ENCODE results near the gene NKTR.

- TF ChIP-seq CTCF (IDR thresholded peaks at IDR 0.05; ENCODE audit: poor library complexity, severe bottlenecking), result no peak
- TF ChIP-seq POLR2AphosphoS5 (IDR thresholded peaks at IDR 0.05), result no peak
- TF ChIP-seq TAF1 (IDR thresholded peaks at IDR 0.05; ENCODE audit: low read depth), result no peak
- no peak for TF ChIP-seq REST (IDR thresholded peaks at IDR 0.05; ENCODE audit: borderline replicate concordance)
- no peak for TF ChIP-seq EZH2 (IDR thresholded peaks at IDR 0.05; ENCODE audit: borderline replicate concordance, insufficient read depth, low read length, poor library complexity, severe bottlenecking)
- TF ChIP-seq EP300 (conservative IDR thresholded peaks at IDR 0.05; ENCODE audit: poor library complexity, severe bottlenecking), result no peak
- no peak for TF ChIP-seq SMC3 (conservative IDR thresholded peaks at IDR 0.05; ENCODE audit: poor library complexity)
These were observed 89.0 kb downstream of the NKTR start for GRCh38 chr3:42689421-42690014.

Measured in neural cell (in vitro differentiated cells).